GM12878 (cell line): ENCODE results near the gene FUNDC1. TPM values are rescaled to one million over a fixed set of nuclear protein-coding genes. Genes with fewer than 3 reads are reported as not detected.

Source experiments
- ATAC-seq: fragments of 200-7000 bp; cut with Tn5 transposase; 3 replicates; pipeline ENCODE4 v1.9.1; 2020; ENCODE audit warnings: mild to moderate bottlenecking, moderate library complexity
- BruUV-seq: library from RNA; stranded (reverse); fragments of 400-500 nt; replicated peaks from 2 replicates; lab custom pipeline; 2021; lab: Mats Ljungman, UMichigan
- CTCF ChIA-PET: fragments of 300-600 bp; sonication (Branson Sonifier 250); formaldehyde crosslinking; extraction: SDS; loops from one replicate; lab custom pipeline; 2021; ENCODE audit warnings: inconsistent platforms; lab: Yijun Ruan, JAX
- POLR2A ChIA-PET: fragments of 350-600 bp; formaldehyde crosslinking; extraction: SDS; loops from one replicate; lab custom pipeline; 2021; ENCODE audit warnings: inconsistent platforms; lab: Charles Lee
- RAD21 ChIA-PET: fragments of 300-600 bp; sonication (Branson Sonifier 250); formaldehyde crosslinking; loops from one replicate; lab custom pipeline; 2023; ENCODE audit warnings: antibody characterized with exemption; ENCODE audit not compliant: unreplicated experiment; lab: Charles Lee
- SMC1A ChIA-PET: fragments of 300-600 bp; sonication (Branson Sonifier 250); formaldehyde crosslinking; loops from one replicate; lab custom pipeline; 2023; ENCODE audit not compliant: unreplicated experiment, uncharacterized antibody; lab: Charles Lee
- DNase-seq: peaks from one replicate; pipeline ENCODE4 v3.0.0-alpha.2; 2011; ENCODE audit warnings: low read depth, low spot score
- FAIRE-seq: peaks from 3 replicates; lab custom pipeline; 2011; peaks lifted over from hg19 to GRCh38; lab: Jason Lieb, UNC
- H2AFZ ChIP-seq: 2 replicates; pipeline ENCODE4 v1.6.0; 2011; ENCODE audit warnings: low read depth, low read length, control low read depth; ENCODE audit not compliant: control insufficient read depth
- H3K27ac ChIP-seq: 2 replicates; pipeline ENCODE4 v1.5.1; 2011; ENCODE audit warnings: control low read depth; ENCODE audit not compliant: control insufficient read depth, insufficient read depth
- H3K27me3 ChIP-seq, 2 experiments: replicated peaks in 1 of 2; 2 replicates each; pipeline versions ENCODE4 v1.6.0 to v1.6.1; 2011; ENCODE audit warnings: low read length in 1 of 2; ENCODE audit not compliant: control insufficient read depth in 2 of 2, insufficient read depth in 2 of 2
- H3K36me3 ChIP-seq, 2 experiments: 2 replicates each; pipeline ENCODE4 v1.5.1; 2011; ENCODE audit warnings: low read length in 1 of 2; ENCODE audit not compliant: control insufficient read depth in 2 of 2, insufficient read depth in 2 of 2
- H3K4me1 ChIP-seq: 2 replicates; pipeline ENCODE4 v1.6.1; 2011; ENCODE audit warnings: mild to moderate bottlenecking, low read length, moderate library complexity, mixed read lengths; ENCODE audit not compliant: control insufficient read depth, insufficient read depth
- H3K4me2 ChIP-seq: 2 replicates; pipeline ENCODE4 v1.6.0; 2011; ENCODE audit warnings: control low read depth; ENCODE audit not compliant: control insufficient read depth, insufficient read depth
- H3K4me3 ChIP-seq: fragments of 200-600 bp; sonication (generic); 2 replicates; pipeline ENCODE4 v1.5.1; 2016
- H3K79me2 ChIP-seq: 2 replicates; pipeline ENCODE4 v1.6.0; 2011; ENCODE audit warnings: low read length; ENCODE audit not compliant: control insufficient read depth, insufficient read depth
- H3K9ac ChIP-seq: 2 replicates; pipeline ENCODE4 v1.8.0; 2011; ENCODE audit warnings: low read length, control low read depth, mixed read lengths; ENCODE audit not compliant: control insufficient read depth, insufficient read depth
- H3K9me3 ChIP-seq: replicated peaks from 3 replicates; pipeline ENCODE4 v1.5.1; 2011; ENCODE audit warnings: mild to moderate bottlenecking, low read length; ENCODE audit not compliant: control insufficient read depth, insufficient read depth
- H4K20me1 ChIP-seq: 2 replicates; pipeline ENCODE4 v1.6.0; 2011; ENCODE audit not compliant: control insufficient read depth, insufficient read depth
- CHD1 ChIP-seq: IDR thresholded peaks from 2 replicates; pipeline ENCODE4 v1.6.1; 2012; ENCODE audit warnings: low read depth, low read length, improper control_type of control experiment
- GABPA ChIP-seq: IDR thresholded peaks from 2 replicates; pipeline ENCODE4 v1.6.1; 2014; ENCODE audit warnings: antibody characterized with exemption, low read depth, mild to moderate bottlenecking, inconsistent platforms
- IRF4 ChIP-seq: IDR thresholded peaks from 2 replicates; pipeline ENCODE4 v1.6.1; 2011; ENCODE audit warnings: low read depth, low read length
- MTA3 ChIP-seq: IDR thresholded peaks from 2 replicates; pipeline ENCODE4 v1.6.1; 2012; ENCODE audit warnings: low read length, inconsistent platforms, borderline replicate concordance
- NFXL1 ChIP-seq: fragments of 450-650 bp; IDR thresholded peaks from 2 replicates; pipeline ENCODE4 v1.6.1; 2017; ENCODE audit warnings: antibody characterized with exemption, mild to moderate bottlenecking, borderline replicate concordance
- NRF1 ChIP-seq: conservative IDR thresholded peaks from 2 replicates; pipeline ENCODE4 v1.6.1; 2011; ENCODE audit warnings: mild to moderate bottlenecking, low read depth, low read length, improper control_type of control experiment
- PKNOX1 ChIP-seq: fragments of 450-650 bp; IDR thresholded peaks from 2 replicates; pipeline ENCODE4 v1.6.1; 2016; ENCODE audit warnings: mild to moderate bottlenecking
- POLR2AphosphoS5 ChIP-seq: IDR thresholded peaks from 2 replicates; pipeline ENCODE4 v1.6.1; 2011; ENCODE audit warnings: mild to moderate bottlenecking, low read length, inconsistent platforms
- SIN3A ChIP-seq: IDR thresholded peaks from 2 replicates; pipeline ENCODE4 v1.6.1; 2012; ENCODE audit warnings: low read depth, low read length, improper control_type of control experiment
- SMARCA5 ChIP-seq: fragments of 450-650 bp; IDR thresholded peaks from 2 replicates; pipeline ENCODE4 v1.6.1; 2017; ENCODE audit warnings: mild to moderate bottlenecking
- SREBF2 ChIP-seq: IDR thresholded peaks from 2 replicates; pipeline ENCODE4 v1.6.1; 2012; ENCODE audit warnings: mild to moderate bottlenecking, low read length
- WRNIP1 ChIP-seq: IDR thresholded peaks from 2 replicates; pipeline ENCODE4 v1.6.1; 2011; ENCODE audit warnings: low read depth, low read length, improper control_type of control experiment, borderline replicate concordance
- ZZZ3 ChIP-seq: IDR thresholded peaks from 2 replicates; pipeline ENCODE4 v1.6.1; 2011; ENCODE audit warnings: low read depth; ENCODE audit not compliant: control insufficient read depth, insufficient read length
- WGBS: methylation state at CpG from one replicate; pipeline ENCODE4 v1.1.6; 2016; ENCODE audit warnings: low lambda C conversion rate; ENCODE audit not compliant: insufficient replicate concordance, insufficient coverage; ENCODE audit errors: missing lambda C conversion rate; 5-methylcytosine and 5-hydroxymethylcytosine counted together
- in situ Hi-C: fragments of 300-500 bp; cut with MboI; formaldehyde crosslinking; loops from 9 replicates; pipeline ENCODE4 v1.14.3; 2018; ENCODE audit warnings: mixed read lengths
- intact Hi-C: fragments of 100-400 bp; cut with micrococcal nuclease; formaldehyde crosslinking; loops from one replicate; pipeline ENCODE4 v1.14.2; 2022; ENCODE audit not compliant: unreplicated experiment
- polyA plus RNA-seq, 11 experiments: library from polyadenylated mRNA; depleted of rRNA in 4 of 11; unstranded in 6 of 11; stranded (reverse) in 5 of 11; fragments of >200 nt; fragmentation: Nextera tagmentation in 4 of 11; fragmentation: Illumina TruSeq in 1 of 11; extraction: Ambion mirVana in 4 of 11; extraction: Trizol in 1 of 11; gene quantifications; 1 replicate in 1 of 11; 2 replicates in 10 of 11; pipeline versions ENCODE4 v1.2.1 to v1.2.3, GENCODE V29; 2011 to 2016; ENCODE audit warnings: inconsistent platforms in 2 of 11, missing spikeins in 2 of 11, low read depth in 1 of 11
- total RNA-seq, 4 experiments: library from RNA; depleted of rRNA in 3 of 4; stranded (reverse); fragments of >200 nt in 3 of 4; fragmentation: Illumina TruSeq in 1 of 4; extraction: Trizol in 1 of 4; gene quantifications; 2 replicates each; pipeline versions ENCODE4 v1.2.1 to v1.2.3, GENCODE V29; 2013 to 2021
- TF ChIP-seq, protein P1 (sequence below): IDR thresholded peaks from 2 replicates; pipeline ENCODE4 v1.6.1; 2011; ENCODE audit warnings: borderline replicate concordance, low read depth, mild to moderate bottlenecking, moderate library complexity, mixed read lengths, low read length; ENCODE audit not compliant: insufficient read depth; ENCODE audit errors: extremely low read length

Gene FUNDC1
- total and polyA plus RNA-seq, 10 of the 15 experiments (the other 5 are each of a cell fraction or from before 2014, with no cell fraction given) = 10.0 to 25.1 (median 16.8) TPM

DNA sequence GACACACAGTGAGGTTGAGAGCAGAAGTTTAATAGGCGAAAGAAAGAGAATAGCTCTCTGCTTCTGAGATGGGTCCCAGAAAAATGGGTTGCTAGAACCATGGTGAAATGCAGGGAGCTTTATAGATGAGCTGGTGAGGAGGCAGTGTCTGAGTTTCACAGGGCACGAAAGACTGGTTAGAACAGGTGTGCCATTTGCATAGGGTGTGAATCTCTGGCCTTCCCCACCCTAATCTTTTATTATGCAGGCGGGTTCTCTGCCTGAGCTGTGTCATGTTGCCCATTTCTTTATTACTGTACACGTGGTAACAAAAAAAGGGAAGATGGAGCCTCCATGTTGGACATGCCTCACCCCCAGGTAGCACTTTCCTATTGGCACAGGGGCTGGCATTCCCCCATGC, 39.1 kb downstream of the FUNDC1 start:
- Histone ChIP-seq H4K20me1 (no peaks in the 10 kb centered on the region), H3K79me2 (no peaks in the 10 kb centered on the region)
- SMC1A ChIA-PET = interaction anchor here (0.7 to 1.3 kb wide), 3 partner anchors 19 to 566 kb away, joined by 3 to 4 read pairs (median 3); no protein-coding TSS in a partner anchor
- BruUV-seq = no TSS peak
- no peak for FAIRE-seq
- TF ChIP-seq SREBF2 (no peak), CHD1 (no peak), PKNOX1 (no peak), MTA3 (no peak), NRF1 (no peak), ZZZ3 (no peak), IRF4 (no peak), NFXL1 (no peak), SIN3A (no peak), WRNIP1 (no peak), SMARCA5 (no peak), POLR2AphosphoS5 (no peak), GABPA (no peak)
- TF ChIP-seq, protein P1, sequence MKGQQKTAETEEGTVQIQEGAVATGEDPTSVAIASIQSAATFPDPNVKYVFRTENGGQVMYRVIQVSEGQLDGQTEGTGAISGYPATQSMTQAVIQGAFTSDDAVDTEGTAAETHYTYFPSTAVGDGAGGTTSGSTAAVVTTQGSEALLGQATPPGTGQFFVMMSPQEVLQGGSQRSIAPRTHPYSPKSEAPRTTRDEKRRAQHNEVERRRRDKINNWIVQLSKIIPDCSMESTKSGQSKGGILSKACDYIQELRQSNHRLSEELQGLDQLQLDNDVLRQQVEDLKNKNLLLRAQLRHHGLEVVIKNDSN = no peak
- TF ChIP-seq, all 136 proteins: peak for 0
- Histone ChIP-seq H3K4me1 (no peaks in the 10 kb centered on the region), H3K27ac (no peak overlapping the region), H3K36me3 (no peaks in the 10 kb centered on the region), H3K9ac (no peak overlapping the region), H3K9me3 (no peaks in the 10 kb centered on the region), H3K4me2 (no peak overlapping the region), H3K27me3 (no peaks in the 10 kb centered on the region), H2AFZ (no peak overlapping the region), H3K4me3 (no peak overlapping the region)
- 11% methylated on average over 4 of the region's 4 CpGs for WGBS
- intact Hi-C loops = no loop called here
- ATAC-seq = no peak
- ChIA-PET POLR2A (no interaction called here), RAD21 (no interaction called here), CTCF (no interaction called here)
- DNase-seq = no peak
- in situ Hi-C loops = no loop called here
